Body of pancreas (tissue), 4 donors: Measurements from ENCODE around the gene ELP6.

ENCODE experiments used
- CTCF ChIP-seq, 7 experiments: fragments of 450-650 bp in 4 of 7; fragments of 200-600 bp in 3 of 7; sonication (generic) in 3 of 7; IDR thresholded peaks; one replicate each; pipeline ENCODE4 v1.5.1; 2016 to 2019; ENCODE audit warnings: antibody characterized with exemption in 7 of 7
- POLR2A ChIP-seq, 3 donors: fragments of 450-650 bp; IDR thresholded peaks; one replicate each; pipeline ENCODE4 v1.6.1; 2016; ENCODE audit warnings: antibody characterized with exemption in 3 of 3, mild to moderate bottlenecking in 2 of 3

GRCh38 chr3:47473391-47473790, 40.1 kb downstream of the ELP6 start:
- TF ChIP-seq CTCF (IDR thresholded peaks at IDR 0.05) (no peak), POLR2A (IDR thresholded peaks at IDR 0.05) (no peak)
